A549 treated with CORT108297 at 1 μM for 4 hours (cell line): ENCODE data around the gene CUEDC2. TPM values are rescaled to one million over a fixed set of nuclear protein-coding genes. Genes with fewer than 3 reads are reported as not detected.

Experiments used
- total RNA-seq: library from RNA; stranded (reverse); fragments of 200-300 nt; extraction: Qiagen RNA extraction; gene quantifications from 5 replicates; pipeline ENCODE4 v1.2.3, GENCODE V29; 2022

Gene CUEDC2, protein sequence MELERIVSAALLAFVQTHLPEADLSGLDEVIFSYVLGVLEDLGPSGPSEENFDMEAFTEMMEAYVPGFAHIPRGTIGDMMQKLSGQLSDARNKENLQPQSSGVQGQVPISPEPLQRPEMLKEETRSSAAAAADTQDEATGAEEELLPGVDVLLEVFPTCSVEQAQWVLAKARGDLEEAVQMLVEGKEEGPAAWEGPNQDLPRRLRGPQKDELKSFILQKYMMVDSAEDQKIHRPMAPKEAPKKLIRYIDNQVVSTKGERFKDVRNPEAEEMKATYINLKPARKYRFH
- 61.2 to 73.2 TPM (median 66.7 TPM) in 5 replicates for total RNA-seq

DNA sequence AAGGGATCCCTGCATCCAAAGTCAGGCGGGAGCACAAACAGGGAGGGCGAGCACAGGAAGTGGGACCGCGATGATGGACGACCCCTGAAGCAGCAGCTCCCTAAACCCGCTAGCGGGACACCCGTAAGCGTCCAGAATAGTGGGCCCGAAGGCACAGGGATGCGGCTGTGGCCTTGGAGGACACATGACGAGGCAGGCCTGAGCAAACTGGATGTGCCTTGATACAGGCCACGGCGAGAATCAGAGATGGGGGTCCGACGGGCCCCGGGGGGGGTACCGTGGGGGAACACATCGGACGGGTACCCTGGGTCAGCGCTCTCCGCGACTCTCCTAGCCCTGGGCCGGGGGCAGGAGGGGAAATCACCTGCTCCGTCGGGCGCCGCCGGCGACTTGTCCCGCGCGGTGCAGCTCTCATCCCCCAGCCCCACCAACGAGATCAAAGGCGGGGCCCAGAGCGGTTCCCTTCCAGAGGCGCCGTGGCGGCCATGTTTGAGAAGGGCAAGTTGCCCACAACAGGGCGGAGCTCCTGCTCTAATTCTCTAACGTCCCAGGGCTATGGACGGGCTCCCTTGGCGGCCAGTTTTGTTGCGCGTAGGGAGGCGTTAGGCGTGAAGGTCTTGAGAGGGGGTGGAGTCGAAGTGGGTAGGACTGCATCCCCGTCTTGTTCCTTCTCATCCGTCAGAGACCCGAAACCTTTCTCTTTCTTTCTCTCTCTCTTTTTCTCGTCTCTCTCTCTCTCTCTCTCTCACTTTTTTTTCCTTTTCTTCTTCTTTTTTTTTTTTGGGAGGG, at the start of gene CUEDC2:
CUEDC2 (minus strand) TSS at position 413 of the 789 bp plus-strand sequence. CDS start 7,386 bp downstream, outside the sequence.

DNA sequence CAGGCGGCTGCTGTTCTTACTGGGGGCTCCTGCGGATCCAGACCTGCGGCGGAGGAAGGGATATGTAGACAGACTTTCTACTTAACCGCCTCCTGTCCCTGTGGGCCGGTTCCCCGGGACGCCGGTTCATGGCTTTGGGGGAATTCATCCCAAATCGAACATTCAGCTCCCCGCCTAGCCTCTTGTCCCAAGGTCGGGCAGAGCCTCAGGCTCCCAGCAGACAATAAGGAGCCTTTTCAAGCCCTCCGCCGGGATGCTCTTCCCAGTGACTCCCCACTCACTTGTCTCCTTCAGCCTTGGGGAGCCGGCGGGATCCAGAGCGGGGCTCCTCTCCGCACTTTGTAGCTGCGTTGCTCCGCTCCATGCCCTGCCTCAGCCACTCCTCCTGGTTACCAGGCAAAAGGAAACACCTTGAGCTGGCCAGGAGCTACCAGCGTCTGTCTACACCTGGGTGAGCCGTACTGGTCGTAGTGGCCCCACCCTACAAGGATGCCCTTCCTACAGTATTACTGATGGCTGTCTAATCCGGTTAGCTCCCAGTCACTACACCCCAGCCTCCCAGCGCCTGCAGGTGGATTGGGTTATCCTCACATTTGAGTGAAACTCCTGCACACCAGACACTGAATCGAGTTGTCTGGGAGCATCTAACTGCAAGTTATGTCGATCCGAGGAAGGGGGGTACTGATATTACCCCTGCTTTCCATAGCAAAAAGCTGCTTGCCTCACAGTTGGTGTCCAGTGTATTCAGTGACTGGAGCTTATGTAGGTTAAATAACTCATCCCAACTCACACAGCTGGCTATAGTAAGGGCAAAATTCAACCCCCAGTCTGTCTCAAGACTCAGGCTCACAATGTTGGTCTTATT, 19.0 kb upstream of the CUEDC2 start, which contains the start of gene C10orf95:
C10orf95 (minus strand) TSS at position 439 of the 865 bp plus-strand sequence. CDS start 450 bp downstream, outside the sequence.

GRCh38 chr10:102420714-102421506, 11.5 kb downstream of the CUEDC2 start, which contains the start of gene FBXL15:
TSS of gene FBXL15 (plus strand) at chr10:102420836. CDS start at chr10:102421130, 294 bp downstream.

DNA sequence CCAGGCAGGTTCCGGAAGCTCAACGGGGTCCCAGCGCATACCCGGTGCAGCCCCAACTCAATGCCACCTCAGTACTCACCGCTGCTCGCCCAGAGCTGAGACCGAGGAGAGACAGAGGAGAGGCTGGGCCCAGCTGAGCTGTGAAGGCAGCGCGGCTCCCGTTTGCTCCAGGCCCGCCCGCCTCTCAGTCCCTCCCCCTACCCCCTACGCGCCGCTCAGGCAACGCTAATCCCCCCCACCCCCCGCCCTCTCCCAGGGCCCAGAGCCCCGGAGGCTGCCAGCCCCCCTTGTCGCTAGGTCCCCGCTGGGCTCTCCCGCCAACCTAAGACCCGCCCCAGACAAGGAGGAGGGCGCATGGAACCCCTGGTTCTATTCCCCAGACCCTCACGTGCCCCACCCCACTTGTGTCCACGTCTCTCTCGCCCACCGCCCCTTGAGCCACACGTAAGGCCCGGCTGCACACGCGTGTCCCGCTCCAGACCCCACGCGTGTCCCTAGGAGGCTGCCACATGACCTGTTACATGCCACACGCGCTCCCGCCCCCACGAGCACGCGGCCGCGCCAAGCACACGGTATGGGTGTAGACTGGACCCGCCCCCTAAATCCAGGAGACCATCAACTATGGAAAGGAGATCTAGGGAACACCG, 13.6 kb downstream of the CUEDC2 start, which contains the start of gene PSD:
PSD (minus strand) TSS at position 164 of the 647 bp plus-strand sequence. CDS start 1,747 bp downstream, outside the sequence.

DNA sequence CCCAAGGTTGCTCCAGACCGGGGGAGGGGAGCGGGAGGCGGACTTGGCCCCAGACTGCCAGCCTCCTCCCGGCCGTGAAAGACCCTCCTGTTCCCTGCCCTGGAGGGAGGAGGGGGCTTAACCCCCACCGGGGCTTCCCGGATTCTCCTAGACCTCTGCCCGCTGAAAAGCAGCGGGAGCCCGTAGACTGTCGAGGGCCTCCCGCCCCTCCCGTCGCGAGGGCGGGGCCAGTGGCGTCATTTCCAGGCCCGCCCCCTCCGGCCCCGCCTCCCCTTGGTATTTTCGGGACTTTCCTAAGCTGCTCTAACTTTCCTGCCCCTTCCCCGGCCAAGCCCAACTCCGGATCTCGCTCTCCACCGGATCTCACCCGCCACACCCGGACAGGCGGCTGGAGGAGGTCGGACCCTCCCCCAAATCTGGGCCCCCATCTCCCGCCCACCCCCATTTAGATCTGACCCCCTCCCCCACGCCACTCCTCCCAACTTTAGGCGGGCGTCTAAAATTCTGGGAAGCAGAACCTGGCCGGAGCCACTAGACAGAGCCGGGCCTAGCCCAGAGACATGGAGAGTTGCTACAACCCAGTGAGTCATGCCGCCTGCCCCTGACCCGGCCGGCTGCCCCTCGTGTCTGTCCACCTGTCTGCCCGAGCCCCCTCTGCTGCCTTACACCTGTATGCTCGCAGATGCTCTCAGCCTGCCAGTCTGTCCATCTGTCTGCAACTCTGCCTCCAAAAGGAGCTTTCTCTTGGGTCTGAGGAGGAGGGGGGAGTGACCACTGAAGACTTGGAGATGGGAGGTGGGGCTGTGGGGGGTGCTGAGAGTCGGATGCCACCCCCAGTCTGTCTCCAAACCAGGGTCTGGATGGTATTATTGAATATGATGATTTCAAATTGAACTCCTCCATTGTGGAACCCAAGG, 36.7 kb downstream of the CUEDC2 start, which contains the start of gene NFKB2:
NFKB2 (plus strand) TSS at position 306 of the 917 bp plus-strand sequence; CDS start at position 561, 255 bp downstream.

Other genes with a start within 250 kb of the CUEDC2 start
- 0.16 to 0.40 TPM (median 0.30 TPM) in 5 replicates for gene ELOVL3, start 206.3 kb downstream of the CUEDC2 start, total RNA-seq
- 0.37 to 0.51 TPM (median 0.43 TPM) in 5 replicates for gene PITX3, start 191.1 kb downstream of the CUEDC2 start, total RNA-seq
- 22.7 to 27.3 TPM (median 26.3 TPM) in 5 replicates for gene GBF1, start 187.0 kb downstream of the CUEDC2 start, total RNA-seq
- 68.1 to 102 TPM (median 85.6 TPM) in 5 replicates for gene NFKB2, start 36.9 kb downstream of the CUEDC2 start, total RNA-seq
- gene PSD, start 13.8 kb downstream of the CUEDC2 start, total RNA-seq = 0.18 to 0.60 TPM (median 0.46 TPM) in 5 replicates
- 6.5 to 12.1 TPM (median 10.1 TPM) in 5 replicates for gene FBXL15, start 11.7 kb downstream of the CUEDC2 start, total RNA-seq
- gene C10orf95, start 19.0 kb upstream of the CUEDC2 start, total RNA-seq = 0.08 to 0.19 TPM (median 0.17 TPM) in 5 replicates
- 84.4 to 101 TPM (median 91.9 TPM) in 5 replicates for gene ACTR1A, start 70.1 kb upstream of the CUEDC2 start, total RNA-seq
- 5.2 to 7.9 TPM (median 7.2 TPM) in 5 replicates for gene SUFU, start 71.4 kb upstream of the CUEDC2 start, total RNA-seq
- 41.9 to 47.6 TPM (median 44.8 TPM) in 5 replicates for gene TRIM8, start 211.9 kb upstream of the CUEDC2 start, total RNA-seq